Renal pelvis (tissue), 4 donors: ENCODE data around the gene PITX2. TPM values are rescaled to one million over a fixed set of nuclear protein-coding genes. Genes with fewer than 3 reads are reported as not detected.

Source experiments
- DNase-seq: peaks from one replicate; pipeline ENCODE4 v3.0.0-alpha.2; 2013
- polyA plus RNA-seq, 3 donors: library from polyadenylated mRNA; unstranded; fragments of 120-200 nt; gene quantifications; one replicate each; pipeline ENCODE4 v1.2.1, GENCODE V29; 2013; ENCODE audit not compliant: insufficient read length in 3 of 3

Gene PITX2
- polyA plus RNA-seq, 3 donors, result 2.9 to 5.4 (median 4.5) TPM

GRCh38 chr4:110625576-110626257, 2.8 kb upstream of the PITX2 start:
- no peak for DNase-seq

DNA sequence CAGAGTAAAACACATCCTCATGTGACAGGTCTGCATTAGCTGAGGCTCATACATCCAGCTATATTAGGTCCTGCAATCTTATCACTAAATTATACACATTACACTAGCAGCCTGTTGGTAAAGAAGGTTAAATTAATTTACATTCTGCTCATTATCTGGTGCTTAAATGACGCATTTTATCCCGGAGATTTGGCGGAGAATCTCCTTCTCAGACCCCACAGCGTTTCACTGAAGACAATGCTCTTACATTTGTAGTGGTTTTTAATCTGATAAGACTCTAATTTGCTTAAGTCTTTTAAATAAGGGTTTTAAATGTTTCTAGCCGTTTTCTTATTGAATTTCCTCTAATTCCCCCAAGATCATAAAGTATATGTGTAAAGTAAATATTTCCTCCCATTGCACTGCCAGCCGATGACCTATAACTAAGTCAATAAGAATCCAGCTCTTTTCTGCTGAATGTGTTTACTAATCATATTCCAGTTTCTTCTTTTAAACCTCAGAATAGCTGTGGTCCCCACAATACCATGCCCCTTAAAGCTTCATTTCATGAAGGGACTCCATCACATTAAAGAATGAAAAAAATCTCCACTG, 2.1 kb upstream of the PITX2 start:
- no peak for DNase-seq

GRCh38 chr4:110624398-110624780, 1.5 kb upstream of the PITX2 start:
- no peak for DNase-seq

DNA sequence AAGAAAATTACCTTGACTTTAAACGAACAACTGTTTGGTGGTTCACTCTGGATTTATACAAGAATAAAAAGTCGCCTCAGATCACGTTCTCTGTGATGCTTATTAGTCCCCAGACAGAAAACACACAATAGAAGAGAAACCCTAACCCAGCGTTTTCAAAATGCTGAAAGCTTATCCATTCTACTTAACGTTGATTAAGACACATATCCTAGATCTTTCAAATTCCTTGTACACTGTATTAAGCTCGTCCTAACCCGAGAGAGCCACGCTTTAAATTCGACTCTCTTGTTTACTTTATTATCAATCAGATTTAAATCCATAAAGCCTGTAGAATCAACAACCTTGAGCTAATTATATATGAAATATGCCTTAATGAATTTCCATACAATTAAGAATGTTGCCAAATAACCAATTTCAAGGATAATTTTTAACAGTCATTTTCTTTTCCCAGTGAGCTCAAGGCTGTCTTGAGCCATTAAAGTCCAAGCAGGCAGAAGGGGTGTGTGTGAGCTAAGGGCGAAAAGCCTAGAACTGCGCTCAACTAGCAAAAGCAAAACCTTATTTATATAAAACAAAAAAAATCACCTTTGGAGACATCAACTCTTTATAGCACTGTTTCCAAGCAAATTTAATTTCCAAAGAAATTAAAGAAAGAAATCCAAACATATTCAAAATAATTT, 981 bp upstream of the PITX2 start:
- no peak for DNase-seq

- no peak for DNase-seq
These were observed 782 bp downstream of the PITX2 start for GRCh38 chr4:110621839-110622751.

GRCh38 chr4:110621328-110621812, 1.5 kb downstream of the PITX2 start:
- no peak for DNase-seq

- DNase-seq, result no peak
These were observed 2.1 kb downstream of the PITX2 start for GRCh38 chr4:110620691-110621327.

- no peak for DNase-seq
These were observed 2.6 kb downstream of the PITX2 start for GRCh38 chr4:110620322-110620690.

DNA sequence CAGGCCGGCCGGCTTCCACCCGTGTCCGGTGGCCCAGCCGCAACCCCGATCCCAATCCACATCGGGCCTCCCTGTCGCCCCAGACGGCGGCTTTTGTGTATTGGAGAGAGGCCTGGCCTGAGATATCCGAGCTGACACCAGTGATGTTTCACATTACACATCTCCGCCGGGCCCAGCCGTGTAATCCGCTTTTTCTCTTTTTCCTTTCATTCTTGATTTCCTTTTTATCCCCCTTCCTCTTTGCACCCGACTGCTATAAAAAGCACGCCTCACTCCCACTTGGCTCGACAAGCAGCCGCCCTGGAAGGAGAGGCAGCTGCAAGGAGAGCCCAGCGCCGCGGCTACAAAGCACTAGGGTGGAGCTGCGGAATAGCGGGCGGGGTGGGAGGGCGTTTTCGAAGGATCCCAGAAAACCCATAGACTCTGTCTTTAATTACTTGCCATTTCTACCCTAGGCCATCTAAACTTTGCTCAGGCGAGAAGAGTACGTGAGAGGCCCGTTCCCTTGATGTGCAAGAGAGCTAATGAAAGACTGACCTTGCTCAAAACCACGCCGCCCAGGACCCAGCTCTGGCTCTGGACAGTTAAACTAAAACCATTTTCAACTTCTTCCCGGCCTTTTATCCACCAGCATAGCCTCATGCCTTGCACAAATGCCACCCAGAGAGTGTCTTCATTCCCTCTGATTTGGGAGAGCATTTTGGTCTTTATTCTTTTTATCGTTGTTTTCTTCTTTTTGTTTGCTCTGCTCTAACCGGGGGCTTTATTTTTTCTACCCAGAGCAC, 3.2 kb downstream of the PITX2 start:
- DNase-seq, result no peak

DNA sequence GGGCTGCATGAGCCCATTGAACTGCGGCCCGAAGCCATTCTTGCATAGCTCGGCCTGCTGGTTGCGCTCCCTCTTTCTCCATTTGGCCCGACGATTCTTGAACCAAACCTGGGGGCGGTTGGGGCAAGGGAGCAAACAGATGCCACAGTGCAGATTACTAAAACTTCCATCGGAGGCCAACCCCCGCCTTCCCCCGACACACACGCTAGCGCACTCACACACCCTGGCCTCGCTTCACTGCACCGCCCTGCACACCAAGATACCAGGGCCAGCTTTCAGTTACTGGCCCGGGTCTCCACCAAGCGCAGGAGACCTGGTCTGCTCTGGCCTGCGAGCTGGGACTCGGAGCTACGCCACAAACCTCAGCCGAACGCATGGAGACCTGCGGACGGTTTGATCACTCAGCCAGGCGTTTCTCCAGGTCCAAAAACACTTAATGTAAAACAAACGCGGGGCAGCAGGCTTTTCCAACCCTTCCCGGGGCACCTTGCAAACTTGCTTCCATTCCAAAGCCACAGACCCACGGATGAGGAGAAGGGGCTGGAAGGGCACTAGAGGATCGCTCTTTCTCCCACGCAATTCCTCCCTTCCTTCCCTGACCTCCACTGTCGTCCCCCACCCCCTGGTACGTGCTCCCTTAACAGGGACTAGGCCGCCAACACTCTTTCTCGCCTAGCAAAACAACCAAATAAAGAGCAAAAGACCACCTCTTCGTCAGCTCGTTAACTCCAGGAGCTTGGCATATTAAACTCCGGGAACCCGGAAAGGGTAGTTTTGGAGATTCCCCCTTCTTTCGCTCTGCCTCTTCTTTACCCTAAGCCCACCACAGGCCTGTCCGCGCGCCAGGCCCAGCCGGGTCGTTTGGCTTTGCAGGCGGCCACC, 4.1 kb downstream of the PITX2 start:
- DNase-seq, result no peak

GRCh38 chr4:110617646-110618580, 5.0 kb downstream of the PITX2 start:
- DNase-seq, result no peak

GRCh38 chr4:110617075-110617640, 5.7 kb downstream of the PITX2 start:
- DNase-seq, result no peak

GRCh38 chr4:110616238-110617074, 6.4 kb downstream of the PITX2 start:
- no peak for DNase-seq

- DNase-seq, result no peak
These were observed 7.3 kb downstream of the PITX2 start for GRCh38 chr4:110615353-110616237.

- no peak for DNase-seq
These were observed 7.9 kb downstream of the PITX2 start for GRCh38 chr4:110614976-110615352.
